Suprapubic skin (tissue), 4 donors: ENCODE measurements around the gene DCD.

ENCODE experiments used
- EP300 ChIP-seq: sonication (generic); formaldehyde crosslinking; IDR thresholded peaks from one replicate; pipeline ENCODE4 v1.6.1; 2017; ENCODE audit warnings: antibody characterized with exemption
- POLR2A ChIP-seq, 2 donors: fragments of 450-650 bp; IDR thresholded peaks; one replicate each; pipeline ENCODE4 v1.6.1; 2017; ENCODE audit warnings: antibody characterized with exemption in 2 of 2, mild to moderate bottlenecking in 2 of 2, moderate library complexity in 2 of 2
- POLR2AphosphoS5 ChIP-seq, 3 donors: sonication (generic); formaldehyde crosslinking; IDR thresholded peaks; one replicate each; pipeline ENCODE4 v1.6.1; 2017; ENCODE audit warnings: antibody characterized with exemption in 3 of 3
- TF ChIP-seq, protein P1 (sequence below), 2 donors: fragments of 200-600 bp in 1 of 2; fragments of 450-650 bp in 1 of 2; sonication (generic) in 1 of 2; IDR thresholded peaks; one replicate each; pipeline ENCODE4 v1.5.1; 2016 to 2019; ENCODE audit warnings: antibody characterized with exemption in 2 of 2, mild to moderate bottlenecking in 1 of 2, moderate library complexity in 1 of 2

DNA sequence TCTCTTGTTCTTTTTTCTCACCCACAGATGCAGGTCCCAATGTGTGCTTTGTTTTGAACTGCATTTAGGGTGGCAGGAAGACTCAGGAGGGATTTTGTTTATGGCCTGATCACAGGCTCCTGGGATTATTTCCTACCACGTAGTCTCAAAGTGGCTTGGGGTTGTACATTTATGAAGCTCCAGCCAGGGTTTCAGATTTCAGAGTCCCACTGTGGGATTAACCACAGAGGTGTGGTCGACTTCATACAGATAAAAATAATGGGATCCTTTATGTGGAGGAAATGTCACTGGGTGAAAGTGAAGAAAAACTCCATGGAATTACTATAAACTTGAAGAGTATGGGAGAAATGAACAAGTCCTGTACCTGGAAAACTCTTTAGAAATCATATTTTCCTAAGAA, 45.5 kb downstream of the DCD start:
- no peak for TF ChIP-seq POLR2A (IDR thresholded peaks at IDR 0.05)
- TF ChIP-seq, protein P1, sequence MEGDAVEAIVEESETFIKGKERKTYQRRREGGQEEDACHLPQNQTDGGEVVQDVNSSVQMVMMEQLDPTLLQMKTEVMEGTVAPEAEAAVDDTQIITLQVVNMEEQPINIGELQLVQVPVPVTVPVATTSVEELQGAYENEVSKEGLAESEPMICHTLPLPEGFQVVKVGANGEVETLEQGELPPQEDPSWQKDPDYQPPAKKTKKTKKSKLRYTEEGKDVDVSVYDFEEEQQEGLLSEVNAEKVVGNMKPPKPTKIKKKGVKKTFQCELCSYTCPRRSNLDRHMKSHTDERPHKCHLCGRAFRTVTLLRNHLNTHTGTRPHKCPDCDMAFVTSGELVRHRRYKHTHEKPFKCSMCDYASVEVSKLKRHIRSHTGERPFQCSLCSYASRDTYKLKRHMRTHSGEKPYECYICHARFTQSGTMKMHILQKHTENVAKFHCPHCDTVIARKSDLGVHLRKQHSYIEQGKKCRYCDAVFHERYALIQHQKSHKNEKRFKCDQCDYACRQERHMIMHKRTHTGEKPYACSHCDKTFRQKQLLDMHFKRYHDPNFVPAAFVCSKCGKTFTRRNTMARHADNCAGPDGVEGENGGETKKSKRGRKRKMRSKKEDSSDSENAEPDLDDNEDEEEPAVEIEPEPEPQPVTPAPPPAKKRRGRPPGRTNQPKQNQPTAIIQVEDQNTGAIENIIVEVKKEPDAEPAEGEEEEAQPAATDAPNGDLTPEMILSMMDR (IDR thresholded peaks at IDR 0.05) = no peak
- TF ChIP-seq EP300 = no peak
- no peak for TF ChIP-seq POLR2AphosphoS5 (IDR thresholded peaks at IDR 0.05)
